AG10803 (cell line): ENCODE measurements around the gene UMAD1.
A peak's percentile ranks its signal among the peaks of the same experiment; 100 is the strongest.
"Not testable (repeated sequence)": the region's sequence is repeated elsewhere in the genome, so short reads cannot be mapped to it uniquely, and the experiment has no call there.

ENCODE experiments used
- DNase-seq: peaks from one replicate; pipeline ENCODE4 v3.0.0; 2010; ENCODE audit warnings: low read depth
- H3K4me3 ChIP-seq: 2 replicates; pipeline ENCODE4 v1.5.1; 2011; ENCODE audit warnings: mild to moderate bottlenecking, low read length, control low read depth
- TF ChIP-seq, protein P1 (sequence below): conservative IDR thresholded peaks from 2 replicates; pipeline ENCODE4 v1.5.1; 2011; ENCODE audit warnings: mild to moderate bottlenecking, low read length, control low read depth, inconsistent platforms

UMAD1 gene

DNA sequence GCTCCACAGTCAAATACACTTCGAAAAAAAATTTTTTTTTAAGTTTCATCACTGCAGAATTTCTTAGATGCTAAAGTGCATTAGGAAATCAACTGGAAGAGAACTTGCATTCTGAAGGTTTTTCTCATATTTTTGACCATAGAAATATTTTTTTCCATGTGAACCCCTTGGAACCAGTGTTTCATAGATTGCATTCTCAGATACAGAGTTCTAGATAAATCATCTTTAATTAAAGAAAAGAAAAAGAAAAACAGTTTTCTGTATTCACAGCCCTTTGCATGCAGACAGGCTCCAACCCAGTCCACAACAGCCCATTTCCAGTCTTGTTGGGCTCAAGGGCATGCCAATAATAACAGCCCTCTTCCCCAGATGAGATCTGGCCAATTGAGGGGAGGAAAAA is 153.4 kb downstream of the UMAD1 start:
- TF ChIP-seq, protein P1, sequence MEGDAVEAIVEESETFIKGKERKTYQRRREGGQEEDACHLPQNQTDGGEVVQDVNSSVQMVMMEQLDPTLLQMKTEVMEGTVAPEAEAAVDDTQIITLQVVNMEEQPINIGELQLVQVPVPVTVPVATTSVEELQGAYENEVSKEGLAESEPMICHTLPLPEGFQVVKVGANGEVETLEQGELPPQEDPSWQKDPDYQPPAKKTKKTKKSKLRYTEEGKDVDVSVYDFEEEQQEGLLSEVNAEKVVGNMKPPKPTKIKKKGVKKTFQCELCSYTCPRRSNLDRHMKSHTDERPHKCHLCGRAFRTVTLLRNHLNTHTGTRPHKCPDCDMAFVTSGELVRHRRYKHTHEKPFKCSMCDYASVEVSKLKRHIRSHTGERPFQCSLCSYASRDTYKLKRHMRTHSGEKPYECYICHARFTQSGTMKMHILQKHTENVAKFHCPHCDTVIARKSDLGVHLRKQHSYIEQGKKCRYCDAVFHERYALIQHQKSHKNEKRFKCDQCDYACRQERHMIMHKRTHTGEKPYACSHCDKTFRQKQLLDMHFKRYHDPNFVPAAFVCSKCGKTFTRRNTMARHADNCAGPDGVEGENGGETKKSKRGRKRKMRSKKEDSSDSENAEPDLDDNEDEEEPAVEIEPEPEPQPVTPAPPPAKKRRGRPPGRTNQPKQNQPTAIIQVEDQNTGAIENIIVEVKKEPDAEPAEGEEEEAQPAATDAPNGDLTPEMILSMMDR = no peak
- no peak overlapping the region for H3K4me3 ChIP-seq
- peak; percentile 89 for DNase-seq

DNA sequence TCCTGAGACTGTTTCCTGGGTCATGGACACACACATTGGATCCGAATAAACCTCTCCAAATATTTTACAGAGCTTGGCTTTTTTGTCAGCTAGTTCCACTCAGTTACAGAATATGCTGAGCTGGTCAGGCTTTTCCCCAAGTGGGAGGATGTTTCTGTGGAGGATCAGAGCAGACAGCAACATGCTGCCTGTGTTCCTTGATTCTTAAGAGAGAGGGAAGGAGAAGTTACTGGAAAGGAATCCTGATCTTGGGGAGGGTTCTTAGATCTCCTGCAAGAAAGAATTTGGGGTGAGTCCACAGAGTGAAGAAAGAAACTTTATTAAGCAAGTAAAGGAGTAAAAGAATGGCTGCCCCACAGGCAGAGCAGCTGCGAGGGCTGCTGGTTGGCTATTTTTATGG is 154.7 kb downstream of the UMAD1 start:
- no peak overlapping the region for H3K4me3 ChIP-seq
- TF ChIP-seq, protein P1 = no peak
- peak; percentile 22 for DNase-seq

DNA sequence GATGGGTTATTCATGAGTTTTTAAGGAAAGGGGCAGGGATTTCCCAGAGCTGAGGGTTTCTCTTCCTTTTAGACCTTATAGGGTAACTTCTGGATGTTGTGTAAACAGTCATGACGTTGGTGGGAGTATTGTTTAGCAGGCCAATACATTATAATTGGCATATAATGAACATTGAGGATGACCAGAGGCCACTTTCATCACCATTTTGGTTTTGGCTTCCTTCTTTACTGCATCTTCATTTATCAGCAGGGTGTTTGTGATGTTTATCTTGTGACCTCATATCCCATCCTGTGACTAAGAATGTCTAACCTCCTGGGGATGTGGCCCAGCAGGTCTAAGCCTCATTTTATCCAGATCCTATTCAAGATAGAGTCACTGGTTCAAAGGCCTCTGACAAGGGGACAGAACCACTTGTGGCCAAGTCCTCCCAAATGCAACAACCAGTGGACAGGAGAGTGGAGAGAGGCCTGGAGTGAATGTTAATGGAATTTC is 155.1 kb downstream of the UMAD1 start:
- TF ChIP-seq, protein P1 = no peak
- DNase-seq = peak; percentile 31
- H3K4me3 ChIP-seq = no peak overlapping the region

GRCh38 chr7:7798510-7798909 is 158.0 kb downstream of the UMAD1 start:
- no peak for DNase-seq
- H3K4me3 ChIP-seq = no peak overlapping the region
- TF ChIP-seq, protein P1 = no peak

GRCh38 chr7:7799138-7799537 is 158.6 kb downstream of the UMAD1 start:
- no peak overlapping the region for H3K4me3 ChIP-seq
- peak; percentile 49 for DNase-seq
- TF ChIP-seq, protein P1 = no peak

DNA sequence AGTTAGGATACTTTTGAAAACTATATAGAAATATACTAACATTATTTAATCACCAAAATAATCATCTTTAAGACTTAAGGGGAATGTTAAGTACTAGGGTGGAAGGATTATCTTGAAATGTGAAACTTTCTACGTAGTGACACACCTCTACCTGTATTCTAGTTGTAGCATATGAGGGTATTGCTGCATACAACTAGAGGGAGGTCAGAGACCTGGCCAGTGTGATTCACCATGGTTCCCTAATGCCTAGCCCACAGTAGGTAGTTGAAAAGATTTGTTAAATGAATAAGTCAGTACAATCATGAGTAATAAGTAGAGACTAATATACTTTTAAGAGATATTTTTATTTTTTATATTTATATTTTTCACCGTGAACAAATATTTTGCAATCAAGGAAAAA is 162.0 kb downstream of the UMAD1 start:
- DNase-seq = no peak
- H3K4me3 ChIP-seq = no peak overlapping the region
- TF ChIP-seq, protein P1 = no peak

- peak; percentile 18 for DNase-seq
- H3K4me3 ChIP-seq = no peak overlapping the region
- TF ChIP-seq, protein P1 = no peak
Observed at GRCh38 chr7:7803715-7804178, 163.2 kb downstream of the UMAD1 start.

- not testable (repeated sequence) for DNase-seq, H3K4me3 ChIP-seq
Observed at GRCh38 chr7:7804822-7805221, 164.3 kb downstream of the UMAD1 start.
